ENCODE measurements around the gene PLA2G3. TPM values are rescaled to one million over a fixed set of nuclear protein-coding genes. Genes with fewer than 3 reads are reported as not detected.

The PLA2G3 gene
- total RNA-seq, 2 donors from 2014 or later, result not detected

DNA sequence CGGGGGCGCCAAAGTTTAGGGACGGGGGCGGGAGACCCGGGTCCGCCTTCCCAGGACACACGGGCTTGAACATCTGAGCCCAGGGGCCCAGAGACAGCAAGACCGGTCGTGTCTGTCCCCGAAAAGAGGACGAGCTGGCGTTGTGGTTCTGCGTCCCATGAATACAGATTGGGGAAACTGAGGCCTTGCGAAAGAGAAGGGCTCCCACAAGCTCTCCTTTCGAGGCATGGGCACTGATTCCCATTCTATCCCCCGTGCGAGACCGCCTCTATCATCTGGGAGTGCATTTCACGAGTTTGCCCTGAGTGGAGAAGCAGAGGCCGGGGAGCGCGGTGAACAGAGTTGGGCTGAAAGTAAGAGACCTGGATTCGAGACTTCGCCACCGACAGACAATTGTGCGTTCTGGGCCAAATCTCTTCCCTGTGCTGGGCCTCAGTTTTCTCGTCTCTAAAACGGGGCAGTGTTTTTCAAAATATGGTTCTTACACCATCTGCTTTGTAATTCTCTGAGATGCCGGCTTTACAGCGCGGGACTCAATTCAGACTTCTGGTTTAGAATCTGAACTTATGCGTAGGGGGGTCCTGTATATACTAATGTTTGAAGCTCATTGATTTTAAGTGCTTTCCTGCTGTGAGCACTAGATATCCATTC lies 20.1 kb upstream of the PLA2G3 start:
- Histone ChIP-seq H3K9me3 (no peaks in the 10 kb centered on the region), H3K36me3 (replicated peaks in 1 of 2; ENCODE audit: insufficient read depth in 1 of 2, low read depth in 2 of 2) (no peaks in the 10 kb centered on the region), H3K27ac (peak overlapping the region; percentile 72 to 85 (median 78)), H3K4me3 (peak overlapping the region; percentile 50 to 64), H3K27me3 (no peaks in the 10 kb centered on the region), H3K4me1 (peaks cover 30% of the 10 kb centered on the region)
- DNase-seq (peak in 3 of 4 donors; percentile 19 to 36 (median 27)), ATAC-seq (peak; percentile 41)
- no peak for TF ChIP-seq POLR2A (IDR thresholded peaks at IDR 0.05)
- TF ChIP-seq, protein P1, sequence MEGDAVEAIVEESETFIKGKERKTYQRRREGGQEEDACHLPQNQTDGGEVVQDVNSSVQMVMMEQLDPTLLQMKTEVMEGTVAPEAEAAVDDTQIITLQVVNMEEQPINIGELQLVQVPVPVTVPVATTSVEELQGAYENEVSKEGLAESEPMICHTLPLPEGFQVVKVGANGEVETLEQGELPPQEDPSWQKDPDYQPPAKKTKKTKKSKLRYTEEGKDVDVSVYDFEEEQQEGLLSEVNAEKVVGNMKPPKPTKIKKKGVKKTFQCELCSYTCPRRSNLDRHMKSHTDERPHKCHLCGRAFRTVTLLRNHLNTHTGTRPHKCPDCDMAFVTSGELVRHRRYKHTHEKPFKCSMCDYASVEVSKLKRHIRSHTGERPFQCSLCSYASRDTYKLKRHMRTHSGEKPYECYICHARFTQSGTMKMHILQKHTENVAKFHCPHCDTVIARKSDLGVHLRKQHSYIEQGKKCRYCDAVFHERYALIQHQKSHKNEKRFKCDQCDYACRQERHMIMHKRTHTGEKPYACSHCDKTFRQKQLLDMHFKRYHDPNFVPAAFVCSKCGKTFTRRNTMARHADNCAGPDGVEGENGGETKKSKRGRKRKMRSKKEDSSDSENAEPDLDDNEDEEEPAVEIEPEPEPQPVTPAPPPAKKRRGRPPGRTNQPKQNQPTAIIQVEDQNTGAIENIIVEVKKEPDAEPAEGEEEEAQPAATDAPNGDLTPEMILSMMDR (IDR thresholded peaks at IDR 0.05), result no peak
- WGBS, 2 donors, result 1% methylated on average over 29 to 32 of the region's 32 CpGs
- intact Hi-C loops (cut with DNase I), result no loop called here

DNA sequence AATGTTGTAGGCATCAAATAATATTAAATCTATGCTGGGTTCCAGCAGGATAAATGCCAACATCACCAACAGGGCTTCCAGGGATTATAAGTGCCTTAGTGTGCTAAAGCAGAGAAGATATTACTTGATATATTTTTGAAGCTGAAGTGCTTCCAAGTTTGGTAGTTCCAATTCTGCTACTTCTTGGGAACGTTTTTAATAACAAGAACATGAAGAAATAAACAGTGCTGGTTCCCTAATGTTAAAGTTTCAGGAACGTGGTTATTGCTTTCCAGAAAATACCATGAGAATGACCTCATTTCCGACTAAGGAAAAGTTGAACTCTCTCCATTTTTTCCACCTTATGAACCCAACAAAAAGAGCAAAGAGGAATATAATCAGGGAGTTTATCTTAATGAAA lies 15.1 kb upstream of the PLA2G3 start:
- H3K4me1 ChIP-seq, result peaks cover 6% of the 10 kb centered on the region
- peak overlapping the region in 1 of 4 donors; percentile 16 for H3K27ac ChIP-seq
- H3K9me3 ChIP-seq, result no peaks in the 10 kb centered on the region
- no peaks in the 10 kb centered on the region for H3K27me3 ChIP-seq
- WGBS, 2 donors, result 0 to 16% methylated on average over 3 of the region's 3 CpGs
- TF ChIP-seq, protein P1 (IDR thresholded peaks at IDR 0.05), result no peak
- no peak for TF ChIP-seq POLR2A (IDR thresholded peaks at IDR 0.05)
- DNase-seq (no peak), ATAC-seq (no peak)
- H3K36me3 ChIP-seq (replicated peaks in 1 of 2; ENCODE audit: insufficient read depth in 1 of 2, low read depth in 2 of 2), result no peaks in the 10 kb centered on the region
- H3K4me3 ChIP-seq, result no peak overlapping the region
- intact Hi-C loops (cut with DNase I), result no loop called here

DNA sequence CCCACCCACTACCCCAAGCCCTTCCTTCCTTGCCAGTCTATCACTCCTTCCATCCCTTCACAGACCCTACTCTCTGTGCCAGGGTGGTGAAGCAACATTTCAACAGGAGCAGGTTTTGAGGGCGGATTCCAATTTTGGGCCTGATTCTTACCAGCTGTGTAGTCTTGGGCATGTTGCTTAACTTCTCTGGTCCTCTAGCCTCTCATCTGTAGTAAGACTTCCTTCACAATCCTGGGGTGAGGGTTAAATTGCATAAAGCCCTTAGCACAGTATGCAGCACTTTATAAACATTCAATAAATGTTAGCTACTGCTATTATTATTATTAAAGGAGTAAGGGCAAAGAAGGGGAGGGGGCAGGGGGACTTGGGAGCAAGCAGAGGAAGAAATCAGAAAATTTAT lies 14.7 kb upstream of the PLA2G3 start:
- WGBS, 2 donors, result 73 to 93% methylated on average over 1 of the region's 1 CpG
- Histone ChIP-seq H3K27ac (no peak overlapping the region), H3K9me3 (no peaks in the 10 kb centered on the region), H3K27me3 (no peaks in the 10 kb centered on the region), H3K4me1 (peaks cover 6% of the 10 kb centered on the region), H3K36me3 (replicated peaks in 1 of 2; ENCODE audit: insufficient read depth in 1 of 2, low read depth in 2 of 2) (no peaks in the 10 kb centered on the region), H3K4me3 (no peak overlapping the region)
- no peak for TF ChIP-seq POLR2A (IDR thresholded peaks at IDR 0.05)
- TF ChIP-seq, protein P1 (IDR thresholded peaks at IDR 0.05), result no peak
- DNase-seq, result no peak
- no peak for ATAC-seq
- intact Hi-C loops (cut with DNase I), result loop anchor here (5.0 kb wide), 1 partner anchor 58 kb away; no protein-coding TSS in a partner anchor

DNA sequence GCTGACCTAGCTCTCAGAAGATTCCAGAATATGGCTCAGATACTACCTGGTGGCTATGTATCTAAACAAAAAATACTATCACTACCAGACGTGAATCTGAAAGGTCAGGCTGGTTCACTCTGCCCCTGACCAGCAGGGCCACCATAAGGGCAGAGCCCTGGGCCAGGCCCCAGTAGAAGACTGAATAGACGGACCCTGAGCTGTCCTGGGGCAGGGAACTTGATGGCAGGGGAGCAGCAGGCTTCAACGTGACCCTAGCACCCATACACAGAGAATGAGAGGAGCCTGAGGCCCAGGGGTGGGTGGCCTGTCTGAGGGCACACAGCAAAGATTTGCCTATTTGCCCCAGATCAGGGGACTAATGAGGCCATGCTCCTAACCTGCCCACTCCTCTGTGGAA lies 13.0 kb upstream of the PLA2G3 start:
- intact Hi-C loops (cut with DNase I), result loop anchor here (5.0 kb wide), 1 partner anchor 56 kb away; no protein-coding TSS in a partner anchor

More for the DNA sequence above, 13.0 kb upstream of the PLA2G3 start:
- H3K4me3 ChIP-seq, result no peak overlapping the region
- TF ChIP-seq, protein P1 (IDR thresholded peaks at IDR 0.05), result no peak
- TF ChIP-seq POLR2A (IDR thresholded peaks at IDR 0.05), result no peak
- H3K4me1 ChIP-seq, result peaks cover 7% of the 10 kb centered on the region
- WGBS, 2 donors, result 50 to 56% methylated on average over 2 to 3 of the region's 3 CpGs
- no peaks in the 10 kb centered on the region for H3K27me3 ChIP-seq
- no peaks in the 10 kb centered on the region for H3K36me3 ChIP-seq (replicated peaks in 1 of 2; ENCODE audit: insufficient read depth in 1 of 2, low read depth in 2 of 2)
- no peak overlapping the region for H3K27ac ChIP-seq
- H3K9me3 ChIP-seq, result no peaks in the 10 kb centered on the region
- no peak for ATAC-seq
- DNase-seq, result no peak
